DOHH2 (cell line): ENCODE measurements around the gene COG2.

Source experiments
- CTCF ChIP-seq: fragments of 200-600 bp; sonication (generic); IDR thresholded peaks from one replicate; pipeline ENCODE4 v1.5.1; 2014; ENCODE audit warnings: antibody characterized with exemption, mild to moderate bottlenecking, low read depth, low read length; ENCODE audit not compliant: poor library complexity, severe bottlenecking
- EZH2phosphoT487 ChIP-seq: fragments of 200-600 bp; sonication (generic); IDR thresholded peaks from 2 replicates; pipeline ENCODE4 v1.6.1; 2017; ENCODE audit warnings: borderline replicate concordance, mild to moderate bottlenecking, antibody characterized with exemption, low read length, moderate library complexity, mixed read lengths

- TF ChIP-seq CTCF (no peak), EZH2phosphoT487 (no peak)
These were observed 68.2 kb downstream of the COG2 start for GRCh38 chr1:230710543-230710904.
